ENCODE measurements around the gene RGS3. TPM values are rescaled to one million over a fixed set of nuclear protein-coding genes. Genes with fewer than 3 reads are reported as not detected.
"Not testable (repeated sequence)": the region's sequence is repeated elsewhere in the genome, so short reads cannot be mapped to it uniquely, and the experiment has no call there.

The RGS3 gene
- 10 to 100 TPM; 35.5 to 45.7 (median 43.6) TPM for polyA plus RNA-seq (ENCODE audit: insufficient read length in 4 of 4)

GRCh38 chr9:113463418-113464285, at the start of gene RGS3:
RGS3 (plus strand) TSS chr9:113463727; CDS start chr9:113463803, 76 bp downstream.
- DNase-seq (ENCODE audit: low read depth in 4 of 4, low spot score in 3 of 4): peak in 3 of 4 donors; percentile 50 to 71 (median 62)

GRCh38 chr9:113416149-113416721, 47.3 kb upstream of the RGS3 start:
- DNase-seq (ENCODE audit: low read depth in 4 of 4, low spot score in 3 of 4): no peak

- DNase-seq (ENCODE audit: low read depth in 4 of 4, low spot score in 3 of 4): no peak
Observed at GRCh38 chr9:113417370-113417769, 46.2 kb upstream of the RGS3 start.

- DNase-seq (ENCODE audit: low read depth in 4 of 4, low spot score in 3 of 4): no peak
Observed at GRCh38 chr9:113421726-113422125, 41.8 kb upstream of the RGS3 start.

GRCh38 chr9:113425072-113425471, 38.5 kb upstream of the RGS3 start:
- DNase-seq (ENCODE audit: low read depth in 4 of 4, low spot score in 3 of 4): no peak

DNA sequence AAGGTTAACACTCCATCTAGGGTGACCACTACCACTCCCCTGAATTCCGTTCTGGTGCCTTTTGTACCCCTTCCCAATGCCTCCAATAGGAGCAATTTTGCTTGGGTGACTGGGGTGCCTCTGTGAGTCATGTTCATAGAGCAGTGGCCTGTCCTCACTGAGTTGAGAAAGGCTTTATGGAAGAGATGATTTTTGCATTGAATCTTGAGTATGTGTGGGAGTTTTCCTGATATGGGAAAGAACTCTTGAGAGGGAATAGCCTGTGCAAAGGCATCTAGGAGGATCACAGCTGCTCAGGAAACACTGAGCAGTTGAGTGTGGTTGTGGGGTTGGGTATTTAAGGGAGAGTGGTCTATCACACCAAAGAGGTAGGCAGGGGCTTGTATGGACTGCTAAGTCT, 36.8 kb upstream of the RGS3 start:
- no peak for DNase-seq (ENCODE audit: low read depth in 4 of 4, low spot score in 3 of 4)

- no peak for DNase-seq (ENCODE audit: low read depth in 4 of 4, low spot score in 3 of 4)
Observed at GRCh38 chr9:113427629-113428028, 35.9 kb upstream of the RGS3 start.

GRCh38 chr9:113428062-113428615, 35.4 kb upstream of the RGS3 start:
- DNase-seq (ENCODE audit: low read depth in 4 of 4, low spot score in 3 of 4): no peak

- no peak for DNase-seq (ENCODE audit: low read depth in 4 of 4, low spot score in 3 of 4)
Observed at GRCh38 chr9:113431191-113431590, 32.3 kb upstream of the RGS3 start.

GRCh38 chr9:113436728-113437515, 26.6 kb upstream of the RGS3 start:
- no peak for DNase-seq (ENCODE audit: low read depth in 4 of 4, low spot score in 3 of 4)

DNA sequence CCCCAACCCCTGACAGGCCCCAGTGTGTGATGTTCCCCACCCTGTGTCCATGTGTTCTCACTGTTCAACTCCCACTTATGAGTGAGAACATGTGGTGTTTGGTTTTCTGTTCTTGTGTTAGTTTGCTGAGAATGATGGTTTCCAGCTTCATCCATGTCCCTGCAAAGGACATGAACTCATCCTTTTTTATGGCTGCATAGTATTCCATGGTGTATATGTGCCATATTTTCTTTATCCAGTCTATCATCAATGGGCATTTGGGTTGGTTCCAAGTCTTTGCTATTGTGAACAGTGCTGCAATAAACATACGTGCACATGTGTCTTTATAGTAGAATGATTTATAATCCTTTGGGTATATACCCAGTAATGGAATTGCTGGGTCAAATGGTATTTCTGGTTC, 25.8 kb upstream of the RGS3 start:
- DNase-seq (ENCODE audit: low read depth in 4 of 4, low spot score in 3 of 4): not testable (repeated sequence)

GRCh38 chr9:113444736-113445135, 18.8 kb upstream of the RGS3 start:
- no peak for DNase-seq (ENCODE audit: low read depth in 4 of 4, low spot score in 3 of 4)

- no peak for DNase-seq (ENCODE audit: low read depth in 4 of 4, low spot score in 3 of 4)
Observed at GRCh38 chr9:113446323-113446740, 17.2 kb upstream of the RGS3 start.

GRCh38 chr9:113449376-113449775, 14.2 kb upstream of the RGS3 start:
- no peak for DNase-seq (ENCODE audit: low read depth in 4 of 4, low spot score in 3 of 4)

- DNase-seq (ENCODE audit: low read depth in 4 of 4, low spot score in 3 of 4): no peak
Observed at GRCh38 chr9:113452113-113452605, 11.4 kb upstream of the RGS3 start.

GRCh38 chr9:113454914-113455761, 8.4 kb upstream of the RGS3 start:
- DNase-seq (ENCODE audit: low read depth in 4 of 4, low spot score in 3 of 4): no peak

- DNase-seq (ENCODE audit: low read depth in 4 of 4, low spot score in 3 of 4): no peak
Observed at GRCh38 chr9:113456235-113456634, 7.3 kb upstream of the RGS3 start.

DNA sequence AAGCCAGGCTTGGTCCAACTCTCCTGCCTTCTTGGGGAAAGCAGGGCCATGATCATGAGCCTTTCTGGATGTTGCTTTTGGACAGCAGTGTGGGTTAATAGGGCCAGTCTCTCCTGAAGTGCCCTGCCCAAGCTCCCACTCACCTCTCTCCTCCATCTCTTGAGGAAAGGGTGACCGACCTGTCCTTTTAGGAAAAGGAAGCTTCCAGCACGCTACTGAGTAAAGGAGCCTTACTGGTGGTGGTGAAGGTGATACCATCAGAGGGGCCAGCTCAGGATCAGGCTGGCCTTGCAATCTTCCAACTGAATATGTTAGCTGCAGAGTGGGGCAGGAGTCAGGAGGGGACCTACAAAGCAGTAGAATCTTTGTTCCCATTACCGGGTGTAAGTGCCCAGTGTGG, 2.2 kb upstream of the RGS3 start:
- DNase-seq (ENCODE audit: low read depth in 4 of 4, low spot score in 3 of 4): no peak

- no peak for DNase-seq (ENCODE audit: low read depth in 4 of 4, low spot score in 3 of 4)
Observed at GRCh38 chr9:113461943-113462342, 1.6 kb upstream of the RGS3 start.

- DNase-seq (ENCODE audit: low read depth in 4 of 4, low spot score in 3 of 4): no peak
Observed at GRCh38 chr9:113462781-113463286, 693 bp upstream of the RGS3 start.
